ENCODE measurements around the gene ANO3.

ANO3 gene

GRCh38 chr11:26329206-26329605 lies 2.7 kb upstream of the ANO3 start:
- Histone ChIP-seq H3K79me2 (ENCODE audit: insufficient read depth, low read length) (no peaks in the 10 kb centered on the region), H3K36me3 (ENCODE audit: insufficient read depth, low read length) (no peaks in the 10 kb centered on the region), H3K9ac (ENCODE audit: low read depth, low read length, poor library complexity, severe bottlenecking) (no peak overlapping the region), H2AFZ (ENCODE audit: low read length) (no peak overlapping the region), H3K4me2 (ENCODE audit: low read depth, low read length, poor library complexity, severe bottlenecking) (no peak overlapping the region), H3K27me3 (ENCODE audit: insufficient read depth, low read length, poor library complexity, severe bottlenecking) (no peaks in the 10 kb centered on the region), H4K20me1 (ENCODE audit: insufficient read depth, low read length, poor library complexity, severe bottlenecking) (no peaks in the 10 kb centered on the region), H3K9me2 (replicated peaks; ENCODE audit: low read depth, low read length) (no peaks in the 10 kb centered on the region), H3K4me3 (ENCODE audit: low read length, poor library complexity, severe bottlenecking) (no peak overlapping the region), H3K4me1 (ENCODE audit: insufficient read depth, low read length, poor library complexity, severe bottlenecking) (no peaks in the 10 kb centered on the region), H3F3A (ENCODE audit: low read depth) (no peaks in the 10 kb centered on the region), H3K9me3 (ENCODE audit: insufficient read depth, low read depth, low read length) (no peaks in the 10 kb centered on the region)
- TF ChIP-seq EZH2phosphoT487 (IDR thresholded peaks at IDR 0.05; ENCODE audit: borderline replicate concordance) (no peak), CTCF (conservative IDR thresholded peaks at IDR 0.05; ENCODE audit: low read length) (no peak)

GRCh38 chr11:26330262-26330661 lies 1.7 kb upstream of the ANO3 start:
- no peaks in the 10 kb centered on the region for H3F3A ChIP-seq (ENCODE audit: low read depth)
- H3K9me2 ChIP-seq (replicated peaks; ENCODE audit: low read depth, low read length): no peaks in the 10 kb centered on the region
- no peaks in the 10 kb centered on the region for H3K36me3 ChIP-seq (ENCODE audit: insufficient read depth, low read length)
- H3K4me3 ChIP-seq (ENCODE audit: low read length, poor library complexity, severe bottlenecking): no peak overlapping the region
- TF ChIP-seq CTCF (conservative IDR thresholded peaks at IDR 0.05; ENCODE audit: low read length): no peak
- no peak for TF ChIP-seq EZH2phosphoT487 (IDR thresholded peaks at IDR 0.05; ENCODE audit: borderline replicate concordance)
- H3K27me3 ChIP-seq (ENCODE audit: insufficient read depth, low read length, poor library complexity, severe bottlenecking): no peaks in the 10 kb centered on the region
- no peaks in the 10 kb centered on the region for H3K4me1 ChIP-seq (ENCODE audit: insufficient read depth, low read length, poor library complexity, severe bottlenecking)
- H4K20me1 ChIP-seq (ENCODE audit: insufficient read depth, low read length, poor library complexity, severe bottlenecking): no peaks in the 10 kb centered on the region
- no peak overlapping the region for H3K9ac ChIP-seq (ENCODE audit: low read depth, low read length, poor library complexity, severe bottlenecking)
- no peaks in the 10 kb centered on the region for H3K79me2 ChIP-seq (ENCODE audit: insufficient read depth, low read length)
- no peak overlapping the region for H2AFZ ChIP-seq (ENCODE audit: low read length)
- no peak overlapping the region for H3K4me2 ChIP-seq (ENCODE audit: low read depth, low read length, poor library complexity, severe bottlenecking)
- H3K9me3 ChIP-seq (ENCODE audit: insufficient read depth, low read depth, low read length): no peaks in the 10 kb centered on the region

- Histone ChIP-seq H3K36me3 (ENCODE audit: insufficient read depth, low read length) (no peaks in the 10 kb centered on the region), H3K4me1 (ENCODE audit: insufficient read depth, low read length, poor library complexity, severe bottlenecking) (no peaks in the 10 kb centered on the region), H3K4me2 (ENCODE audit: low read depth, low read length, poor library complexity, severe bottlenecking) (no peak overlapping the region), H3K79me2 (ENCODE audit: insufficient read depth, low read length) (no peaks in the 10 kb centered on the region), H3K9me2 (replicated peaks; ENCODE audit: low read depth, low read length) (no peaks in the 10 kb centered on the region), H3K27me3 (ENCODE audit: insufficient read depth, low read length, poor library complexity, severe bottlenecking) (no peaks in the 10 kb centered on the region), H3K4me3 (ENCODE audit: low read length, poor library complexity, severe bottlenecking) (no peak overlapping the region), H2AFZ (ENCODE audit: low read length) (no peak overlapping the region), H3F3A (ENCODE audit: low read depth) (no peaks in the 10 kb centered on the region), H3K9ac (ENCODE audit: low read depth, low read length, poor library complexity, severe bottlenecking) (no peak overlapping the region), H3K9me3 (ENCODE audit: insufficient read depth, low read depth, low read length) (no peaks in the 10 kb centered on the region), H4K20me1 (ENCODE audit: insufficient read depth, low read length, poor library complexity, severe bottlenecking) (no peaks in the 10 kb centered on the region)
- TF ChIP-seq CTCF (conservative IDR thresholded peaks at IDR 0.05; ENCODE audit: low read length) (no peak), EZH2phosphoT487 (IDR thresholded peaks at IDR 0.05; ENCODE audit: borderline replicate concordance) (no peak)
Measured at GRCh38 chr11:26332572-26332915, 614 bp downstream of the ANO3 start.
